ENCODE results near the gene TENM4.
A peak's percentile ranks its signal among the peaks of the same experiment; 100 is the strongest.

The TENM4 gene

DNA sequence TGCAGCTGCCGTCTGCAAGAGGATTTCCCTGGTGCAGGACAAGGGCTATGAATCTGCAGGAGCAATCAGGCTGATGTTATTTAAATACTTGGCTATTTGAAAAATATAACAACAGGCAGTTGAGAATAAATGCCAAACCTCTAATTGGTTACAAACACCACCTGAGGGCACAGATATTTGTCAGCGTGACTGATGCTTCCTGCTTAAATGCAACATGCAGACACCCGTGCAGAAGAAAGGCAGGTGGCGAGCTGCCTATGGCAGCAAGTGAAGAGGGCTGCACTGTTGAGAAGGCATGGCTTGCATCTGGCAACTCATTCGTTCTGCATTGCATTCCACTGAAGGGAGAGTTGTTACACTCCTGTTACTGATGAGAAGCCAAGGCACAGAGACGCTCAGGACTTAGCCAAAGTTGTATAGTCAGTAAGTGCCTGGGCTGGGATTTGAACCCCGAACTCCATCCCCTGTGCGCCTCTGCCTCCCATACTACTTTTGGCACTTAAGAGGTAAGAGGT is 350.6 kb downstream of the TENM4 start:
- Histone ChIP-seq H2AK5ac (ENCODE audit: low read depth, low read length) (no peak overlapping the region), H4K8ac (ENCODE audit: low read depth, low read length) (no peak overlapping the region), H2BK12ac (ENCODE audit: low read length) (no peak overlapping the region), H3K9me3 (replicated peaks in 1 of 2; ENCODE audit: control insufficient read depth in 2 of 2, insufficient read depth in 1 of 2, low read depth in 1 of 2, low read length in 2 of 2) (peaks cover 0 to 8% of the 10 kb centered on the region in 2 donors), H2BK120ac (ENCODE audit: low read depth, low read length) (no peak overlapping the region), H3K23ac (ENCODE audit: low read depth, low read length, poor library complexity) (no peak overlapping the region), H4K91ac (ENCODE audit: low read depth, low read length, poor library complexity) (no peak overlapping the region), H3K4me2 (ENCODE audit: insufficient read depth, low read length, poor library complexity, severe bottlenecking) (no peak overlapping the region), H3K27me3 (ENCODE audit: control insufficient read depth in 3 of 3, insufficient read depth in 3 of 3, low read depth in 1 of 3, low read length in 3 of 3) (peaks cover 0 to 39% (median 2%) of the 10 kb centered on the region in 3 experiments), H2BK5ac (ENCODE audit: low read length) (no peak overlapping the region), H3K27ac (replicated peaks; ENCODE audit: low read length) (no peak overlapping the region), H3K4ac (ENCODE audit: low read length) (no peak overlapping the region), H3K9ac (ENCODE audit: low read depth, low read length, poor library complexity) (no peak overlapping the region), H3K36me3 (replicated peaks in 1 of 2; ENCODE audit: control insufficient read depth in 2 of 2, insufficient read depth in 2 of 2, low read length in 2 of 2) (no peaks in the 10 kb centered on the region), H2BK15ac (ENCODE audit: low read length) (no peak overlapping the region), H3K18ac (ENCODE audit: low read length) (no peak overlapping the region), H2AFZ (ENCODE audit: low read length) (no peak overlapping the region), H3K79me1 (ENCODE audit: low read depth, low read length) (no peaks in the 10 kb centered on the region), H3K14ac (ENCODE audit: low read length) (no peak overlapping the region), H3K4me1 (ENCODE audit: control insufficient read depth in 2 of 2, insufficient read depth in 1 of 2, low read depth in 1 of 2, low read length in 2 of 2) (peaks cover 9 to 17% of the 10 kb centered on the region in 2 donors), H3K4me3 (ENCODE audit: low read length in 2 of 2) (no peak overlapping the region)
- WGBS, 2 donors (ENCODE audit: extremely low coverage in 2 of 2, insufficient read length in 2 of 2, insufficient replicate concordance in 1 of 2): no CpG with 5 or more reads among the region's 8 CpGs
- no peak for DNase-seq (ENCODE audit: low spot score)

GRCh38 chr11:79089601-79090000 is 351.2 kb downstream of the TENM4 start:
- Histone ChIP-seq H2BK15ac (ENCODE audit: low read length) (no peak overlapping the region), H2BK12ac (ENCODE audit: low read length) (no peak overlapping the region), H3K9ac (ENCODE audit: low read depth, low read length, poor library complexity) (no peak overlapping the region), H3K4ac (ENCODE audit: low read length) (no peak overlapping the region), H2AK5ac (ENCODE audit: low read depth, low read length) (no peak overlapping the region), H2BK5ac (ENCODE audit: low read length) (no peak overlapping the region), H3K9me3 (replicated peaks in 1 of 2; ENCODE audit: control insufficient read depth in 2 of 2, insufficient read depth in 1 of 2, low read depth in 1 of 2, low read length in 2 of 2) (peaks cover 0 to 8% of the 10 kb centered on the region in 2 donors), H3K36me3 (replicated peaks in 1 of 2; ENCODE audit: control insufficient read depth in 2 of 2, insufficient read depth in 2 of 2, low read length in 2 of 2) (no peaks in the 10 kb centered on the region), H2AFZ (ENCODE audit: low read length) (no peak overlapping the region), H3K27me3 (ENCODE audit: control insufficient read depth in 3 of 3, insufficient read depth in 3 of 3, low read depth in 1 of 3, low read length in 3 of 3) (peaks cover 0 to 39% (median 2%) of the 10 kb centered on the region in 3 experiments), H4K91ac (ENCODE audit: low read depth, low read length, poor library complexity) (no peak overlapping the region), H2BK120ac (ENCODE audit: low read depth, low read length) (no peak overlapping the region), H3K4me3 (ENCODE audit: low read length in 2 of 2) (no peak overlapping the region), H3K23ac (ENCODE audit: low read depth, low read length, poor library complexity) (no peak overlapping the region), H3K4me1 (ENCODE audit: control insufficient read depth in 2 of 2, insufficient read depth in 1 of 2, low read depth in 1 of 2, low read length in 2 of 2) (peaks cover 9 to 17% of the 10 kb centered on the region in 2 donors), H3K27ac (replicated peaks; ENCODE audit: low read length) (no peak overlapping the region), H3K14ac (ENCODE audit: low read length) (no peak overlapping the region), H3K18ac (ENCODE audit: low read length) (no peak overlapping the region), H3K79me1 (ENCODE audit: low read depth, low read length) (no peaks in the 10 kb centered on the region), H3K4me2 (ENCODE audit: insufficient read depth, low read length, poor library complexity, severe bottlenecking) (no peak overlapping the region), H4K8ac (ENCODE audit: low read depth, low read length) (no peak overlapping the region)
- WGBS, 2 donors (ENCODE audit: extremely low coverage in 2 of 2, insufficient read length in 2 of 2, insufficient replicate concordance in 1 of 2): no CpG with 5 or more reads among the region's 3 CpGs
- no peak for DNase-seq (ENCODE audit: low spot score)

- peaks cover 0 to 35% (median 2%) of the 10 kb centered on the region in 3 experiments for H3K27me3 ChIP-seq (ENCODE audit: control insufficient read depth in 3 of 3, insufficient read depth in 3 of 3, low read depth in 1 of 3, low read length in 3 of 3)
- no peaks in the 10 kb centered on the region for H3K36me3 ChIP-seq (replicated peaks in 1 of 2; ENCODE audit: control insufficient read depth in 2 of 2, insufficient read depth in 2 of 2, low read length in 2 of 2)
- H2BK12ac ChIP-seq (ENCODE audit: low read length): no peak overlapping the region
- no peak overlapping the region for H3K18ac ChIP-seq (ENCODE audit: low read length)
- peaks cover 0 to 8% of the 10 kb centered on the region in 2 donors for H3K9me3 ChIP-seq (replicated peaks in 1 of 2; ENCODE audit: control insufficient read depth in 2 of 2, insufficient read depth in 1 of 2, low read depth in 1 of 2, low read length in 2 of 2)
- no peak overlapping the region for H3K23ac ChIP-seq (ENCODE audit: low read depth, low read length, poor library complexity)
- H2BK120ac ChIP-seq (ENCODE audit: low read depth, low read length): no peak overlapping the region
- no peak overlapping the region for H3K4me2 ChIP-seq (ENCODE audit: insufficient read depth, low read length, poor library complexity, severe bottlenecking)
- no peak overlapping the region for H2BK15ac ChIP-seq (ENCODE audit: low read length)
- no peak overlapping the region for H4K91ac ChIP-seq (ENCODE audit: low read depth, low read length, poor library complexity)
- DNase-seq (ENCODE audit: low spot score): peak; percentile 62
- WGBS, 2 donors (ENCODE audit: extremely low coverage in 2 of 2, insufficient read length in 2 of 2, insufficient replicate concordance in 1 of 2): no CpG with 5 or more reads among the region's 4 CpGs
- H3K9ac ChIP-seq (ENCODE audit: low read depth, low read length, poor library complexity): no peak overlapping the region
- H4K8ac ChIP-seq (ENCODE audit: low read depth, low read length): no peak overlapping the region
- H2AK5ac ChIP-seq (ENCODE audit: low read depth, low read length): no peak overlapping the region
- no peak overlapping the region for H3K27ac ChIP-seq (replicated peaks; ENCODE audit: low read length)
- H3K4ac ChIP-seq (ENCODE audit: low read length): no peak overlapping the region
- no peak overlapping the region for H2AFZ ChIP-seq (ENCODE audit: low read length)
- H3K79me1 ChIP-seq (ENCODE audit: low read depth, low read length): no peaks in the 10 kb centered on the region
- no peak overlapping the region for H3K14ac ChIP-seq (ENCODE audit: low read length)
- no peak overlapping the region for H3K4me3 ChIP-seq (ENCODE audit: low read length in 2 of 2)
- peaks cover 9 to 17% of the 10 kb centered on the region in 2 donors for H3K4me1 ChIP-seq (ENCODE audit: control insufficient read depth in 2 of 2, insufficient read depth in 1 of 2, low read depth in 1 of 2, low read length in 2 of 2)
- no peak overlapping the region for H2BK5ac ChIP-seq (ENCODE audit: low read length)
Observed at GRCh38 chr11:79088967-79089366, 351.9 kb downstream of the TENM4 start.

DNA sequence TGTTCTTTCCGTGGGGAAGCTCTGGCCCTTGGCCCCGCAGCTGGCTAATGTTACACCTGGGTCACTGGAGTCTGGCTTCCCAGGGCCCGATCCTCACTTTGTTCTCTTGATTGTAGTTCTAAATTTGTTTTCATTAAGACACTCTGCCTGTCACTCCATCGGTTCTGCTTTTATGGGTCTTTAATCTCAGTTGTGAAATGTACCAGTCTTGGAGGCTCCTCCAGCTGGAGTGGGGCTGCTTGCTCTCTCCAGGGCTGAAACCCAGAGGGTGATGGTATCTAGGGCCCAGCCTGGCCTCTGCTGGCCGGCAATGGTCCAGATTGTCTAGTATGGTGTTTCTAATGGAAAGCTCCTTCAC is 352.9 kb downstream of the TENM4 start:
- H3K79me1 ChIP-seq (ENCODE audit: low read depth, low read length): no peaks in the 10 kb centered on the region
- no peak overlapping the region for H2AK5ac ChIP-seq (ENCODE audit: low read depth, low read length)
- H2BK15ac ChIP-seq (ENCODE audit: low read length): no peak overlapping the region
- no peak overlapping the region for H3K23ac ChIP-seq (ENCODE audit: low read depth, low read length, poor library complexity)
- peaks cover 11 to 23% of the 10 kb centered on the region in 2 donors for H3K4me1 ChIP-seq (ENCODE audit: control insufficient read depth in 2 of 2, insufficient read depth in 1 of 2, low read depth in 1 of 2, low read length in 2 of 2)
- H3K18ac ChIP-seq (ENCODE audit: low read length): peak overlapping the region; percentile 31
- no peak overlapping the region for H4K8ac ChIP-seq (ENCODE audit: low read depth, low read length)
- no CpG with 5 or more reads among the region's 5 CpGs for WGBS, 2 donors (ENCODE audit: extremely low coverage in 2 of 2, insufficient read length in 2 of 2, insufficient replicate concordance in 1 of 2)
- no peak for DNase-seq (ENCODE audit: low spot score)
- H4K91ac ChIP-seq (ENCODE audit: low read depth, low read length, poor library complexity): no peak overlapping the region
- no peak overlapping the region for H3K14ac ChIP-seq (ENCODE audit: low read length)
- H2AFZ ChIP-seq (ENCODE audit: low read length): peak overlapping the region; percentile 57
- H2BK5ac ChIP-seq (ENCODE audit: low read length): no peak overlapping the region
- no peaks in the 10 kb centered on the region for H3K36me3 ChIP-seq (replicated peaks in 1 of 2; ENCODE audit: control insufficient read depth in 2 of 2, insufficient read depth in 2 of 2, low read length in 2 of 2)
- peaks cover 0 to 31% (median 2%) of the 10 kb centered on the region in 3 experiments for H3K27me3 ChIP-seq (ENCODE audit: control insufficient read depth in 3 of 3, insufficient read depth in 3 of 3, low read depth in 1 of 3, low read length in 3 of 3)
- H3K4me2 ChIP-seq (ENCODE audit: insufficient read depth, low read length, poor library complexity, severe bottlenecking): no peak overlapping the region
- H3K27ac ChIP-seq (replicated peaks; ENCODE audit: low read length): no peak overlapping the region
- H3K4ac ChIP-seq (ENCODE audit: low read length): no peak overlapping the region
- no peak overlapping the region for H2BK120ac ChIP-seq (ENCODE audit: low read depth, low read length)
- H2BK12ac ChIP-seq (ENCODE audit: low read length): no peak overlapping the region
- no peak overlapping the region for H3K9ac ChIP-seq (ENCODE audit: low read depth, low read length, poor library complexity)
- no peak overlapping the region for H3K4me3 ChIP-seq (ENCODE audit: low read length in 2 of 2)
- H3K9me3 ChIP-seq (replicated peaks in 1 of 2; ENCODE audit: control insufficient read depth in 2 of 2, insufficient read depth in 1 of 2, low read depth in 1 of 2, low read length in 2 of 2): peaks cover 0 to 3% of the 10 kb centered on the region in 2 donors
